A673 (cell line): Measurements from ENCODE around the gene SFMBT2. TPM values are rescaled to one million over a fixed set of nuclear protein-coding genes. Genes with fewer than 3 reads are reported as not detected.

Experiments
- BruUV-seq: library from RNA; stranded (reverse); fragments of 400-500 nt; replicated peaks from 2 replicates; lab custom pipeline; 2021; lab: Mats Ljungman, UMichigan
- CTCF ChIA-PET: fragments of 300-600 bp; sonication (Branson Sonifier 250); formaldehyde crosslinking; loops from one replicate; lab custom pipeline; 2022; ENCODE audit warnings: antibody characterized with exemption; lab: Charles Lee
- POLR2A ChIA-PET: fragments of 300-600 bp; sonication (Branson Sonifier 250); formaldehyde crosslinking; loops from one replicate; lab custom pipeline; 2022; ENCODE audit warnings: antibody characterized with exemption; ENCODE audit not compliant: low non-redundant PET; lab: Charles Lee
- DNase-seq: peaks from one replicate; pipeline ENCODE4 v3.0.0-alpha.2; 2015; ENCODE audit warnings: low spot score
- H3K27ac ChIP-seq: fragments of 200-600 bp; sonication (generic); 2 replicates; pipeline ENCODE4 v1.5.1; 2016; ENCODE audit warnings: mixed run types, low read depth, mild to moderate bottlenecking, mixed read lengths, antibody characterized with exemption, low read length; ENCODE audit not compliant: poor library complexity, severe bottlenecking
- H3K27me3 ChIP-seq: fragments of 200-600 bp; sonication (generic); replicated peaks from 2 replicates; pipeline ENCODE4 v1.6.1; 2017; ENCODE audit warnings: mixed run types, low read depth, mild to moderate bottlenecking, mixed read lengths, antibody characterized with exemption, low read length; ENCODE audit not compliant: insufficient read depth, poor library complexity
- H3K36me3 ChIP-seq: fragments of 200-600 bp; sonication (generic); 2 replicates; pipeline ENCODE4 v1.6.1; 2016; ENCODE audit warnings: mixed run types, mild to moderate bottlenecking, mixed read lengths, antibody characterized with exemption, low read length; ENCODE audit not compliant: insufficient read depth, poor library complexity, severe bottlenecking
- H3K4me1 ChIP-seq: fragments of 200-600 bp; sonication (generic); 2 replicates; pipeline ENCODE4 v1.6.1; 2017; ENCODE audit warnings: mixed run types, mild to moderate bottlenecking, mixed read lengths, antibody characterized with exemption, low read length; ENCODE audit not compliant: insufficient read depth, poor library complexity, severe bottlenecking
- H3K4me3 ChIP-seq: fragments of 200-600 bp; sonication (generic); 2 replicates; pipeline ENCODE4 v1.5.1; 2016; ENCODE audit warnings: low read depth, mixed run types, mild to moderate bottlenecking, mixed read lengths, low read length; ENCODE audit not compliant: poor library complexity, severe bottlenecking
- H3K9me3 ChIP-seq: fragments of 200-600 bp; sonication (generic); 2 replicates; pipeline ENCODE4 v1.6.1; 2016; ENCODE audit warnings: mixed run types, low read depth, mild to moderate bottlenecking, mixed read lengths, antibody characterized with exemption, low read length; ENCODE audit not compliant: poor library complexity, severe bottlenecking
- EZH2 ChIP-seq: fragments of 200-600 bp; sonication (generic); IDR thresholded peaks from 2 replicates; pipeline ENCODE4 v1.6.1; 2017; ENCODE audit warnings: borderline replicate concordance, low read depth, mild to moderate bottlenecking, mixed read lengths, antibody characterized with exemption, low read length; ENCODE audit not compliant: poor library complexity, severe bottlenecking
- intact Hi-C: fragments of 100-400 bp; cut with micrococcal nuclease; formaldehyde crosslinking; loops from one replicate; pipeline ENCODE4 v1.10.0; 2022; ENCODE audit not compliant: unreplicated experiment
- total RNA-seq: library from RNA; stranded (reverse); gene quantifications from 2 replicates; pipeline ENCODE4 v1.2.3, GENCODE V29; 2021
- TF ChIP-seq, protein P1 (sequence below): fragments of 300-800, 200-600 bp; sonication (generic); conservative IDR thresholded peaks from 2 replicates; pipeline ENCODE4 v1.5.1; 2017; ENCODE audit warnings: low read depth, mild to moderate bottlenecking, antibody characterized with exemption, low read length, moderate library complexity, mixed read lengths

Gene SFMBT2
- total RNA-seq, 1 experiment from 2014 or later: 8.2 TPM

DNA sequence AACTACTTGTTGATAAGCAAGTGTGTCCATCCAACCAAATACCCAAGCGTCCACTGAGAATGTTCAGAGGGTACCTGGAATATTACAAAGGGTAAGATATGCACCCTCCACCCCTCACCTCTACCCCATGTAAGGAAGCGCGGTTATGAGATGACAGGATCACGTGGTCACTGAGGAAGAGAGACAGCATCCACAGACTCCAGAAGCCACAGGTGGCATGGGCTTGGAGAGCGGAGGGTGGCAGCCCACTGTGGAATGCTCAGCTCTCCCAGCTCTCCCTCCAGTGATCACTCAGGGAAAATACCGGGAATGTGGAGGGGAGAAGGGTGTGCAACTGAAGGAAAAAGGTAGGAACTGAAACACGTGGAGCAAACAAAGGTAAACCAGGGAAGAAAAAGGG, 25.7 kb downstream of the SFMBT2 start:
- intact Hi-C loops: no loop called here
- Histone ChIP-seq H3K27ac (no peak overlapping the region), H3K4me3 (no peak overlapping the region), H3K4me1 (no peaks in the 10 kb centered on the region), H3K9me3 (no peaks in the 10 kb centered on the region), H3K36me3 (no peaks in the 10 kb centered on the region), H3K27me3 (peaks cover 11% of the 10 kb centered on the region)
- no TSS peak for BruUV-seq
- DNase-seq: no peak
- ChIA-PET POLR2A (interaction anchor here (0.5 kb wide), 1 partner anchor 1140 kb away, joined by 7 read pairs; no protein-coding TSS in a partner anchor), CTCF (no interaction called here)
- no peak for TF ChIP-seq EZH2
- TF ChIP-seq, protein P1, sequence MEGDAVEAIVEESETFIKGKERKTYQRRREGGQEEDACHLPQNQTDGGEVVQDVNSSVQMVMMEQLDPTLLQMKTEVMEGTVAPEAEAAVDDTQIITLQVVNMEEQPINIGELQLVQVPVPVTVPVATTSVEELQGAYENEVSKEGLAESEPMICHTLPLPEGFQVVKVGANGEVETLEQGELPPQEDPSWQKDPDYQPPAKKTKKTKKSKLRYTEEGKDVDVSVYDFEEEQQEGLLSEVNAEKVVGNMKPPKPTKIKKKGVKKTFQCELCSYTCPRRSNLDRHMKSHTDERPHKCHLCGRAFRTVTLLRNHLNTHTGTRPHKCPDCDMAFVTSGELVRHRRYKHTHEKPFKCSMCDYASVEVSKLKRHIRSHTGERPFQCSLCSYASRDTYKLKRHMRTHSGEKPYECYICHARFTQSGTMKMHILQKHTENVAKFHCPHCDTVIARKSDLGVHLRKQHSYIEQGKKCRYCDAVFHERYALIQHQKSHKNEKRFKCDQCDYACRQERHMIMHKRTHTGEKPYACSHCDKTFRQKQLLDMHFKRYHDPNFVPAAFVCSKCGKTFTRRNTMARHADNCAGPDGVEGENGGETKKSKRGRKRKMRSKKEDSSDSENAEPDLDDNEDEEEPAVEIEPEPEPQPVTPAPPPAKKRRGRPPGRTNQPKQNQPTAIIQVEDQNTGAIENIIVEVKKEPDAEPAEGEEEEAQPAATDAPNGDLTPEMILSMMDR: no peak

DNA sequence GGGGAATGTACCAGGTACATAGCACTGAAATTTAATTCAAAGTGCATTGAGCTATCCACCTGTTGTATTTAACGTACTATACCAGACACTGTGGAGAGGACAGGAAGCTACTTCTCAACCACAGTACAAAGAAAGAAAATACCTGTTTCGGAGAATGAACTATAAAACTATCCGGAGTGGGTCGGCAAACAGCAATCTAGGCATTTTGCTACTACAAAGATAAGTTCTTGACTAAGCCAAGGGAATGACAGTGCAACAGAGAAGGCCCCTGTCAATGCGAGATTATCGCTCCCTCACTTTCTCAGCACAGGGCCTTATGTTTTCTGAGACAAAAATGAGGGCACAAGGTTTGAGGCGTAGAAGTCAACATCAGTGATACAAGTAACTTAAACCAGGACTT, 27.4 kb downstream of the SFMBT2 start:
- BruUV-seq: no TSS peak
- no peaks in the 10 kb centered on the region for H3K9me3 ChIP-seq
- ChIA-PET CTCF (no interaction called here), POLR2A (no interaction called here)
- no peak overlapping the region for H3K27ac ChIP-seq
- TF ChIP-seq EZH2: no peak
- TF ChIP-seq, protein P1: no peak
- H3K36me3 ChIP-seq: no peaks in the 10 kb centered on the region
- DNase-seq: no peak
- no peaks in the 10 kb centered on the region for H3K4me1 ChIP-seq
- no peak overlapping the region for H3K4me3 ChIP-seq
- intact Hi-C loops: no loop called here
- H3K27me3 ChIP-seq: no peaks in the 10 kb centered on the region

DNA sequence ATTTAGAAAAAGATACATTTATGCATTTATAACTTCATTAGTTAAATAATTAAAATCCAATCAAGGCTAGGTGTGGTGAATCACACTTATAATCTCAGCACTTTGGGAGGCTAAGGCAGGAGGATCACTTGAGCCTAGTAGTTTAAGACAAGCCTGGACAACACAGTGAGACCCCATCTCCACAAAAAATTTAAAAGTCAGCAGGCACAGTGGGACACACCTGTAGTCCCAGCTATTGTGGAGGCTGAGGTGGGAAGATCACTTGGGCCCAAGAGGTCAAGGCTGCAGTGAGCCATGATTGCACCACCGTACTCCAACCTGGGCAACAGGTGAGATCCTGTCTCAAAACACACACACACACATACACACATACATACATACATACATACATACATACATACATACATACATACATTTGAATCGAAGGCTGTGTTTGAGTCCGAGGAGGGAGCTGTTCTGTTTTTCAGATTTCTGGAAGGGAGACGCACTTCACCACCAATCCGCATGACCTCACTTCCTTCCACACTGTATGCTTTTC, 30.1 kb downstream of the SFMBT2 start:
- H3K27ac ChIP-seq: no peak overlapping the region
- no peaks in the 10 kb centered on the region for H3K36me3 ChIP-seq
- H3K4me1 ChIP-seq: no peaks in the 10 kb centered on the region
- H3K27me3 ChIP-seq: no peaks in the 10 kb centered on the region
- H3K9me3 ChIP-seq: no peaks in the 10 kb centered on the region
- ChIA-PET POLR2A (no interaction called here), CTCF (no interaction called here)
- TF ChIP-seq, protein P1: no peak
- no peak for TF ChIP-seq EZH2
- no peak for DNase-seq
- BruUV-seq: no TSS peak
- intact Hi-C loops: no loop called here
- H3K4me3 ChIP-seq: no peak overlapping the region
